ENCODE data around the gene SLC4A8. TPM values are rescaled to one million over a fixed set of nuclear protein-coding genes. Genes with fewer than 3 reads are reported as not detected.

The SLC4A8 gene
- total RNA-seq: 1.6 and 2.4 TPM in 2 replicates

GRCh38 chr12:51424662-51425539 lies at the start of gene SLC4A8:
Gene SLC4A8 (plus strand): TSS chr12:51424831. CDS start chr12:51424988, 157 bp downstream.

DNA sequence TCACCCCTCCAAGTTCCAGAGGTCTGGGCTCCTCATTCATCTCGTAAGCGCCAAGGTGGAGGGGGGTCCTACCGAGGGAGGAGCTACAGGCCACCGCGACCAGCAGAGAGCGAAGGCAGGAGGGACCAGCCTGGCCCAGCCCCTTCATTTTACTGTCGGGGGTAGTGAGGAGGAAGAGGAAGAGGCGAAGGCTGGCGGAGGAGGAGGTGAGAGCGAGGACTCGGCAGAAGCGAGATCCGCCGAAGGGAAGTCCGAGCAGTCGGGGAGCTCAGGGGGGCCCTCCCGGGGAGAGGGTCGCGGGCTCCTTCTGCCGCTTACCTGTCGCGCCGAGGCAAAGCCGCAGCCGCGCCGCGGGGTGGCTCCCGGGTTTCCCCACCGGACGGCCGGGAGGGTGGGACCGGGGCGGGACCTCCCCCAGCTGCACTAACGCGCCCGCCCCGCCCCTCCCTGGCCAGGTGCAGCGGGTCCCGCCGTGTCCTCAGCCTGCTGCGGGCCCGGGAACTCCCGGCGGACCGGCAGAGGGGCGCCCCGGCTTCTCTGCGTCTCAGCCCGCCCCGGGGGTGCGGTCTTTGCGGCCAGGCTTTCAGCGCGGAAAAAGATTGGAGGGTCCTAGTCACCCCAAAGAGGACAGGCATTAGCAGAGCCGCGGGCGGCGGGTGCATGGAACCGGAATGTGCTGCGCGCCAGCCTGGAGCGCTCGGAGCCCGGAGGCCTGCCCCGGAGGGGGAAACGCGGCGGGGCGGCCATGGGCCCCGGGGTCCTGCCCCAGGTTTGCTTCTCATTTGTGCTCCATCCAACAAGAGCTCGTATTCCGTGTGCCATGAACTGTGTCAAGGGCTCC lies 33.1 kb upstream of the SLC4A8 start, which contains the start of gene GALNT6:
Gene GALNT6, minus strand, starts transcription at position 124 of the 841 bp plus-strand sequence. CDS start 11,625 bp downstream, outside the sequence.

Other genes starting within 250 kb of the SLC4A8 start
- 0.32 and 0.61 TPM in 2 replicates for gene POU6F1, start 206.8 kb upstream of the SLC4A8 start, total RNA-seq
- gene DAZAP2, start 186.0 kb upstream of the SLC4A8 start, total RNA-seq: 52.0 and 58.5 TPM in 2 replicates
- 6.2 and 7.4 TPM in 2 replicates for gene SMAGP, start 154.4 kb upstream of the SLC4A8 start, total RNA-seq
- gene BIN2, start 100.7 kb upstream of the SLC4A8 start, total RNA-seq: not detected in 2 replicates
- not detected in 2 replicates for gene CELA1, start 78.2 kb upstream of the SLC4A8 start, total RNA-seq
- gene GALNT6, start 33.4 kb upstream of the SLC4A8 start, total RNA-seq: 35.7 and 52.7 TPM in 2 replicates
- 16.9 and 40.0 TPM in 2 replicates for gene SCN8A, start 166.4 kb downstream of the SLC4A8 start, total RNA-seq